Astrocyte (in vitro differentiated cells and primary cell): ENCODE results near the gene SLC16A3.

ENCODE experiments used
- EZH2 ChIP-seq: IDR thresholded peaks from 2 replicates; pipeline ENCODE4 v1.6.1; 2012; ENCODE audit warnings: mild to moderate bottlenecking, low read length, inconsistent platforms; ENCODE audit not compliant: insufficient read depth
- TF ChIP-seq, protein P1 (sequence below): IDR thresholded peaks from 2 replicates; pipeline ENCODE4 v1.5.1; 2011; ENCODE audit warnings: low read depth, mild to moderate bottlenecking, inconsistent platforms, low read length, moderate library complexity; ENCODE audit not compliant: insufficient read depth

GRCh38 chr17:82229698-82230608 is 1.1 kb downstream of the SLC16A3 start:
- TF ChIP-seq, protein P1, sequence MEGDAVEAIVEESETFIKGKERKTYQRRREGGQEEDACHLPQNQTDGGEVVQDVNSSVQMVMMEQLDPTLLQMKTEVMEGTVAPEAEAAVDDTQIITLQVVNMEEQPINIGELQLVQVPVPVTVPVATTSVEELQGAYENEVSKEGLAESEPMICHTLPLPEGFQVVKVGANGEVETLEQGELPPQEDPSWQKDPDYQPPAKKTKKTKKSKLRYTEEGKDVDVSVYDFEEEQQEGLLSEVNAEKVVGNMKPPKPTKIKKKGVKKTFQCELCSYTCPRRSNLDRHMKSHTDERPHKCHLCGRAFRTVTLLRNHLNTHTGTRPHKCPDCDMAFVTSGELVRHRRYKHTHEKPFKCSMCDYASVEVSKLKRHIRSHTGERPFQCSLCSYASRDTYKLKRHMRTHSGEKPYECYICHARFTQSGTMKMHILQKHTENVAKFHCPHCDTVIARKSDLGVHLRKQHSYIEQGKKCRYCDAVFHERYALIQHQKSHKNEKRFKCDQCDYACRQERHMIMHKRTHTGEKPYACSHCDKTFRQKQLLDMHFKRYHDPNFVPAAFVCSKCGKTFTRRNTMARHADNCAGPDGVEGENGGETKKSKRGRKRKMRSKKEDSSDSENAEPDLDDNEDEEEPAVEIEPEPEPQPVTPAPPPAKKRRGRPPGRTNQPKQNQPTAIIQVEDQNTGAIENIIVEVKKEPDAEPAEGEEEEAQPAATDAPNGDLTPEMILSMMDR = no peak
- no peak for TF ChIP-seq EZH2
